Thoracic aorta (tissue), 2 donors: ENCODE results near the gene FASN. TPM values are rescaled to one million over a fixed set of nuclear protein-coding genes. Genes with fewer than 3 reads are reported as not detected.

Experiments used
- ATAC-seq: fragments of 150-250 bp; one replicate; pipeline ENCODE4 v1.8.0; 2017; ENCODE audit warnings: low read depth; ENCODE audit not compliant: insufficient number of reproducible peaks, low FRiP score
- DNase-seq: peaks from one replicate; pipeline ENCODE4 v3.0.0-alpha.2; 2020; ENCODE audit warnings: low spot score
- H3K27ac ChIP-seq, 2 donors: fragments of 200-600 bp; sonication (generic); 1 replicate in 1 of 2; 2 replicates in 1 of 2; pipeline ENCODE4 v1.5.1; 2016; ENCODE audit warnings: mild to moderate bottlenecking in 2 of 2, moderate library complexity in 2 of 2
- H3K27me3 ChIP-seq: fragments of 200-600 bp; sonication (generic); replicated peaks from 2 replicates; pipeline ENCODE4 v1.6.0; 2016; ENCODE audit warnings: mild to moderate bottlenecking; ENCODE audit not compliant: insufficient read depth
- H3K36me3 ChIP-seq: fragments of 200-600 bp; sonication (generic); one replicate; pipeline ENCODE4 v1.5.1; 2016
- H3K4me1 ChIP-seq, 2 donors: fragments of 200-600 bp; sonication (generic); 1 replicate in 1 of 2; 2 replicates in 1 of 2; pipeline versions ENCODE4 v1.5.1 to v1.6.0; 2016; ENCODE audit warnings: low read depth in 2 of 2, mild to moderate bottlenecking in 1 of 2; ENCODE audit not compliant: control insufficient read depth in 1 of 2
- H3K4me3 ChIP-seq: fragments of 200-600 bp; sonication (generic); 2 replicates; pipeline ENCODE4 v1.5.1; 2016; ENCODE audit warnings: mild to moderate bottlenecking
- H3K9me3 ChIP-seq: fragments of 200-600 bp; sonication (generic); 2 replicates; pipeline ENCODE4 v1.5.1; 2016
- total RNA-seq, 2 donors: library from RNA; depleted of rRNA; stranded (reverse); fragments of >200 nt; gene quantifications; one replicate each; pipeline versions ENCODE4 v1.1.0 to v1.2.3, GENCODE V29; 2016
- TF ChIP-seq, protein P1 (sequence below): fragments of 200-600 bp; sonication (generic); IDR thresholded peaks from one replicate; pipeline ENCODE4 v1.5.1; 2019; ENCODE audit warnings: antibody characterized with exemption

FASN gene
- total RNA-seq, 2 donors from 2014 or later: 49.6 to 50.9 TPM

DNA sequence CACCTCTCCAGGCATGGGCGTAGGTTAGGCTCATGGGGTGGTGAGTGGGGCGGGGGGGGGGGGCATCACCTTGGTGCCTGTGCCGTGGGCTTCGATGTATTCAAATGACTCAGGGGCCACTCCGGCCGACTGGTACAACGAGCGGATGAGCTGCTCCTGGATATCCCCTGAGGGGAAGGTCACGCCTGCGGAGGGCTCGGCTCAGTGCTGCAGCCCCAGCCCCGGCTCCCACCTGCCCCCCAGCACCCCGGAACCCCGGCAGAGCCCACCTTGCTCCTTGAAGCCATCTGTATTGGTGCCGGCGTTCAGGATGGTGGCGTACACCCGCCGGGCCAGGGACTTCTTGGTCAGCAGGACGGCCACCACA is 5.4 kb downstream of the FASN start:
- ATAC-seq: no peak
- H3K36me3 ChIP-seq: peaks cover 63% of the 10 kb centered on the region
- TF ChIP-seq, protein P1, sequence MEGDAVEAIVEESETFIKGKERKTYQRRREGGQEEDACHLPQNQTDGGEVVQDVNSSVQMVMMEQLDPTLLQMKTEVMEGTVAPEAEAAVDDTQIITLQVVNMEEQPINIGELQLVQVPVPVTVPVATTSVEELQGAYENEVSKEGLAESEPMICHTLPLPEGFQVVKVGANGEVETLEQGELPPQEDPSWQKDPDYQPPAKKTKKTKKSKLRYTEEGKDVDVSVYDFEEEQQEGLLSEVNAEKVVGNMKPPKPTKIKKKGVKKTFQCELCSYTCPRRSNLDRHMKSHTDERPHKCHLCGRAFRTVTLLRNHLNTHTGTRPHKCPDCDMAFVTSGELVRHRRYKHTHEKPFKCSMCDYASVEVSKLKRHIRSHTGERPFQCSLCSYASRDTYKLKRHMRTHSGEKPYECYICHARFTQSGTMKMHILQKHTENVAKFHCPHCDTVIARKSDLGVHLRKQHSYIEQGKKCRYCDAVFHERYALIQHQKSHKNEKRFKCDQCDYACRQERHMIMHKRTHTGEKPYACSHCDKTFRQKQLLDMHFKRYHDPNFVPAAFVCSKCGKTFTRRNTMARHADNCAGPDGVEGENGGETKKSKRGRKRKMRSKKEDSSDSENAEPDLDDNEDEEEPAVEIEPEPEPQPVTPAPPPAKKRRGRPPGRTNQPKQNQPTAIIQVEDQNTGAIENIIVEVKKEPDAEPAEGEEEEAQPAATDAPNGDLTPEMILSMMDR: no peak

DNA sequence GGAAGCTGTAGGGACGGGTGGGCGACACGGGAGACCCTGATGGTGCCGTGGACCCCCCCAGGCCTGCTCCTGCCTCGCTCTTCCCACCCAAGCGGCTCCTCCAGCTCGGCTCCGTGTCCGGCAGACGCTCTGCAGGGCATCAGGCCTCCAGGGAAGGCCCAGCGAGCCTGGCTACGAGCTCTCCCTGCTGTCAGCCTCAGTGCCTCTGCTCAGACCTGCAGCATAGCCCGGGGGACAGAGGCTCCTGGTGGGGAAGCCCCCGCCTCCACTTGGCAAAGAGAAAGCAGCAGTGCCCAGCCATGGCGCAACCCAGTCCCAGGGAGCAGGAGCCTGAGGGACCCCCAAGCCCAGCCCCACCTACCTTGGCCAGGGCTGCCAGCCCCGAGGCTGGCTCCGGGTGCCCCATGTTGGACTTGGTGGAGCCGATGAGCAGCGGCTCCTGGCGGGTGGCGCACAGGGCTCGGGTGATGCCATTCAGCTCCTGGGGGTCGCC is 5.9 kb downstream of the FASN start:
- H3K36me3 ChIP-seq: peaks cover 67% of the 10 kb centered on the region
- no peak overlapping the region for H3K4me3 ChIP-seq
- TF ChIP-seq, protein P1: no peak
- no peak overlapping the region for H3K27ac ChIP-seq
- H3K4me1 ChIP-seq: peaks cover 9 to 14% of the 10 kb centered on the region in 2 donors
- H3K27me3 ChIP-seq: no peaks in the 10 kb centered on the region
- ATAC-seq: no peak
- DNase-seq: no peak
- no peaks in the 10 kb centered on the region for H3K9me3 ChIP-seq

More for the DNA sequence above, 5.4 kb downstream of the FASN start:
- Histone ChIP-seq H3K27ac (no peak overlapping the region), H3K9me3 (no peaks in the 10 kb centered on the region), H3K27me3 (no peaks in the 10 kb centered on the region), H3K4me1 (peaks cover 10 to 18% of the 10 kb centered on the region in 2 donors), H3K4me3 (no peak overlapping the region)
- DNase-seq: no peak

DNA sequence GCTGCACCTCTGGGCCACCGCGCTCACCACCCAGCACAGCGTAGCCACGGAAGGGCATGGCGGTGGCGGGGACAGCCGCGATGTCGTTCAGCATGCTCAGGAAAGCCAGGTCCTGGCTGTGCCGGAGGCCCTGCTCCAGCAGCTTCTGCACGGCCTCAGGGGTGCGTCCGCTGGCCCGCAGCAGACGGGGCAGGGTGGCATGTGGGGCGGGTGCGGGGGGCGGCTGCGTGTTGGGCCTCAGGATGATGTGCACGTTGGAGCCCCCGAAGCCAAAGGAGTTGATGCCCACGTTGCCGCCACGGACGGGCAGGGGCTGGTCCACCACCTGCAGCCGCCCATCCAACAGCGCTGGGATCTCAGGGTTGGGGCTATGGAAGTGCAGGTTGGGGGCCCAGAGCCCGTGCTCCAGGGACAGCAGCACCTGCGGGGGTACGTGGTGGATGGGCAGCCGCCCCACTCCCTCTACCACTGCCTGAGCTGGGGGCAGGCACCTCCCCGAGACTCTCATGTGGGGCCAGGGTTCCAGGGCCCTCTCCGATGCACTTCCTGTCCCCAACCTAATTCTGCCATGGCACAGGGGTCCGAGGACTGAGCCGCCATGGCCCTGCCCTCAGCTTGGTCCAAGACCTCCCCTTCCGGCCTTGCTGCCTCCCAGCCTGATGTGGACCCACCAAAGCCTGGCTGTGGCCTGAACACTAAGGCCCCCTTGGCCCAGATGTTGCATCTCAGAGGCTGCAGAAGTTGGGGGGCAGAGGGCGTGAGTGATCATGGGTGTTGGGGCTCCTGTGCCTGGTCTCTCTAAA is 6.6 kb downstream of the FASN start:
- peaks cover 73% of the 10 kb centered on the region for H3K36me3 ChIP-seq
- no peaks in the 10 kb centered on the region for H3K27me3 ChIP-seq
- no peaks in the 10 kb centered on the region for H3K9me3 ChIP-seq
- peaks cover 2 to 7% of the 10 kb centered on the region in 2 donors for H3K4me1 ChIP-seq
- no peak overlapping the region for H3K27ac ChIP-seq
- ATAC-seq (no peak), DNase-seq (no peak)
- TF ChIP-seq, protein P1: no peak
- no peak overlapping the region for H3K4me3 ChIP-seq

DNA sequence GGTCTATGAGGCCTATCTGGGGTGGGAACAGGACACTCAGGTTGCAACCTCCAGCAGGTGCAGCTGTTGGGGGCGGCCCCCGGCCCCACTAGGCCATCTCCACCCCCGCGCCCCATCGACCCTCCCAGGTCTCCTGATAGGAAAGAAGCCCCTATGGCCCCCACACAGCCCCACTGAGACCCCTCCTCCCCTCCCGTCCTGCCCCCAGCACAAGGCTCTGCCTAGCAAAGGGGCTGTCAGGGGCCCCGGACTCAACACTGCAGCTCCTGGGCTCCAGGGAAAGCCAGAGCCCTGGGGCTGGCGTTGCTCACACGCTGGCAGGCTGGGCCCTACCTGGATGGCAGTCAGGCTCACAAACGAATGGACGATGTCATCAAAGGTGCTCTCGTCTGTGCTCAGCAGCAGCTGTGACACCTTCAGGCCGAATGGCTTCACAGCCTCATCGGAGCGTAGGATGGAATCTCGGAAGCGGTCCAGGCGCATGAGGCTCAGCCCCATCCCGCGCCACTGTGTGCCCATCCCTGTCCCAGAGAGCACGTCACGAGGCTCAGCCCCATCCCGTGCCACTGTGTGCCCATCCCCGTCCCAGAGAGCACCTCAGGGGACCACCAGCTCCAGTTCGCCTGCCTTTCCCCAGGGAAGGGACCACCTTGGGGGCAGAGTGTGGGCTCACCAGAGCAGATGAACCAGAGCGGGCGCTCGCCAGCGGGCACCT is 7.3 kb downstream of the FASN start:
- Histone ChIP-seq H3K36me3 (peaks cover 80% of the 10 kb centered on the region), H3K4me3 (no peak overlapping the region), H3K27ac (no peak overlapping the region), H3K9me3 (no peaks in the 10 kb centered on the region), H3K27me3 (no peaks in the 10 kb centered on the region), H3K4me1 (peaks cover 0 to under 1% of the 10 kb centered on the region in 2 donors)
- TF ChIP-seq, protein P1: no peak
- DNase-seq (no peak), ATAC-seq (no peak)
